Measurements from ENCODE around the gene DAG1.
A peak's percentile ranks its signal among the peaks of the same experiment; 100 is the strongest.

Gene DAG1

DNA sequence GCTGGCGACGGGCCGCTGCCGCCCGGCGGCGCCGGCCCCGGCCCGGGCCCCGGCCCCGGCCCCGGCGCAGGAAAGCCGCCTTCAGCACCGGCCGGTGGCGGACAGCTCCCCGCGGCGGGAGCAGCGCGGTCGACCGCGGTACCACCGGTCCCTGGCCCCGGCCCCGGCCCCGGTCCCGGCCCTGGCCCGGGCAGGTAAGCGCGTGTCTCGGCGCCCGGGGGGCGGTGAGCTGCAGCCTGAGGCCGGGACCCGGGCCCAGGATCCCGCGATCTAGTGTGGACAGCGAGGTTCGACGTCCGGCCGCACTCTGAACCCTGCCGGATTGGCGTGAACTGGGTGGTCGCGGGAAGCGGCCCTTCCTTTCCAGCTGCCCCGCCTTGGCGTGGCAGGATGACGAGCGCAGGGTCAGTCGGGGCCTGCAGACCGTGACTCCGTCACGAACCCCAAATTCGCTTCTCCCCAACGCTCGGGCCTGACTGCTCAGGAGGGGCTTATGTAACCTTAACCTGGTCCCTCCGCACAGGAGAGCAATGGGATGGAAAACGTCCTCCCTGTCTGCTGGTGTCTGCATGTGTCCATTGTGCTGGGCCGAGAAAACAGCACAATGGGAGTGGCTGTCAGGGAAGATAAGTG is 84.7 kb downstream of the DAG1 start:
- peak in 1 of 3 experiments; percentile 47 for DNase-seq

DNA sequence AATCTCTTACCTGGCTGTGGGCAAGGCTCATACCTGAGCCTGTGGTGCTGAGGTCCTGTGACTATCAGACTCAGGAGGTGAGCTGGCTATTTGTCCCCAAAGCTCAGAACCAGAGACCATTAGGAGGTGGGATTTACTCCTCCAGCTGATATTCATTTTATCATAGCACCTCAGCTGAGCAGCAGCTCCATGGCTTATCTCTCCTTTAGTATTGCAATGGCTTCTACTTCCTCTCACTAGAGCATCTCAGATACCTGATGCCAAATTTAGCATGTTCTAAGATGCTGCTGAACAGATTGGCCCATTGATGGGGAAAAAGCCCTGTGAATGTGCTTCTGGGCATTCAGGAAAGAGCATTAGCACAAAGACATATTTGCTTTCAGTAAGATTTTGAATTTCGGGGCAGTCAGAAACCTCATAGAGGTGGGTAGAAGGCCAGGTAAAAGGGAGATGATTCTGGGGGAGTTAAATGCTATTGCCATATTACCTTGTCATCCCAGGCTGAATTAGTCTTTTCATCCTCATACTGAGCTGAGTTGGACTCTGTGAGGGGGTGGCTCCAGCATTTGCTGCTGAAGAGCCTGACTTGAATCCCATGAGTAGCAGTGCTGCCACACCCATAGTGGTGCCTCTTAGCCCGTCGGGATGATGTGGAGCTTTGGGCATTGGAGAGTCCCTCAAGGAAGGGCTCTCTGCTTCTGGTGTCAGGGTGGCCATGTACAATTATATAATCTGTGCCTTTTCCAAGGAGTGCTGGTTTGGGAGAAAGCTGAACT is 86.6 kb downstream of the DAG1 start:
- DNase-seq = no peak

DNA sequence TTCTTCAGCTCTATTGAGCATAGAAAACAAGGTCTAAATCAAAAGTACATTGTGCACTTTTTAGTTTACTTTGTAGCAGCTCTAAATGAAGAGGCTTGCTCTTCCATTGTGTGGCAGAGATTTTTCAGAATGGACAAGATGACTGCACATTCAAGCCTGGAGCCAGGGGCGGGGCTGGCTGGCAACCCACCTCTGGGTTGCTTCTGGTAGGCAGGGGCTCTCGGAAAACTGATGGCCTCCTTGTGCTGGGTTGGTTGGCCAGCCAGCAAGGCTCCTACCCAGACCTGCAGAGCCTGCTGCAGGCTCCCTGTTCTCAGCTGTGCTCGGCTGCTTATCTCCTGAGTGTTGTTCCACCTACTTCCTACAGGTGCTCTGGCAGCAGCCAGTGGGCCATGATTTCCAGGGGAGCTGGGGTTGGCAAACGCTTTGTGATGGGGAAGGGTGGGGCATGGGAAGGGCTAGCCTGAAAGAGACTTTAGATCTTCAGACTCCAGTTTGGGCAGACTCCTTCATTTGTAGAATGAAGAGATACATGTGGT is 93.0 kb downstream of the DAG1 start:
- DNase-seq = no peak

- DNase-seq = no peak
Measured at GRCh38 chr3:49563766-49564165, 93.7 kb downstream of the DAG1 start.

DNA sequence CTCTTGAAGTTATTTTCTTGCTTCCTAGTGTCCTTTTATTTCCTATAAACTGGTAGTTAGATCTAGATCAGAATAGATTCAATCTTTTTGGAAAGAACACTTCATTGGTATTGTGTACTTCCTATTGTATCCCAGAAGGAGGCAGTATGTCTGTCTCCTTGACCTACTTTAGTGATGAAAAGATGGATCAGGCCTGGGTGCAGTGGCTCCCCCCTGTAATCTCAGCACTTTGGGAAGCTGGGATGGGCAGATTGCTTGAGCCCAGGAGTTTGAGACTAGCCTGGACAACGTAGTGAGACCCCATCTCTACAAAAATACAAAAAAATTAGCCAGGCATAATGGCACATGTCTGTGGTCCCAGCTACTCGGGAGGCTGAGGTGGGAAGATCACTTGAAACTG is 96.2 kb downstream of the DAG1 start:
- DNase-seq = no peak

- DNase-seq = no peak
Measured at GRCh38 chr3:49567406-49567805, 97.3 kb downstream of the DAG1 start.

GRCh38 chr3:49568965-49569364 is 98.9 kb downstream of the DAG1 start:
- DNase-seq = no peak

DNA sequence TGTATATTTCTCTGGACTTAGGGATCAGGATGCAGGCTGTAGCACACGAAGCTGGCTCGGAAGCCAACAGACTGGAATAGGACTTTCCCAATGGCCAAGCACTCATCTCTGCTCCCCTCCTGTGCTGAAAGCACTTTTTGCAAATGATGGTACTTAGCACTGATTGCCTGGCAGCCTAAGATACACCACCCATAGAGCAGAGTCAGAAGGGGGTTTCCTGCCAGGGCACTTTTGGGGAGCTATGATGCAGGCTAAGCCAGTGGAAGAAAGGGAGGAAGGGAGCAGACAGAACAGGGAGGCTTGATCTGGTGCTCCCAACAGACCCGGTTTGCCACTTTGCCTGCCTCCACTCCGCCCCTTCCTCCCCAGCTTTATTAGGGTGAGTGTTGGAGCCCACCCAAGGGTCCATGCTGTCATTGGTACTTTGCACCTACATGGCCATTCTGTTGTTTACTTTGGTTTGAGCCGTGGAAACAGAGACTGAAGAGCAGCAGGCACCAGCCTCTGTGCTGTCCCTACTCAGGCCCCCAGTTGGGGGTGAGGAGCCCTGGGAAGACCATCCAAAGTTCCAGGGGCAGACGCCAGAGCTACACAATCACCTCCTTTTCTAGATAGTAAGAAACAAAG is 100.1 kb downstream of the DAG1 start:
- DNase-seq = peak in 1 of 3 experiments; percentile 47

DNA sequence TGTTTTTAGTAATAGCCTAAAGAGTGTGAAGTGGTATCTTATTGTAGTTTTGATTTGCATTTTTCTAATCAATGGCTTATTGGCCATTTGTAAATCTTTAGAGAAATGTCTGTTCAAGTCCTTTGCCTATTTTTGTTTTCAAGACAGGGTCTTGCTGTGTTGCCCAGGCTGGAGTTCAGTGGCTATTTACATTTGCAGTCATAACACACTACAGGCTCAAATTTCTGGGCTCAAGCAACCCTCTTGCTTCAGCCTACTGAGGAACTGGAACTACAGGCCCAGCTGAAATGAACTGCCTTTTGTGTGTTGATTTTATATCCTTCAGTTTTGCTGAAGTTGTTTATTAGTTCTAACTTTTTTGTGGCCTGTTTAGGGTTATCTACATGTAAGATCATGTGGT is 112.1 kb downstream of the DAG1 start:
- DNase-seq = no peak
